ENCODE measurements around the gene PSMA8.
A peak's percentile ranks its signal among the peaks of the same experiment; 100 is the strongest.

DNA sequence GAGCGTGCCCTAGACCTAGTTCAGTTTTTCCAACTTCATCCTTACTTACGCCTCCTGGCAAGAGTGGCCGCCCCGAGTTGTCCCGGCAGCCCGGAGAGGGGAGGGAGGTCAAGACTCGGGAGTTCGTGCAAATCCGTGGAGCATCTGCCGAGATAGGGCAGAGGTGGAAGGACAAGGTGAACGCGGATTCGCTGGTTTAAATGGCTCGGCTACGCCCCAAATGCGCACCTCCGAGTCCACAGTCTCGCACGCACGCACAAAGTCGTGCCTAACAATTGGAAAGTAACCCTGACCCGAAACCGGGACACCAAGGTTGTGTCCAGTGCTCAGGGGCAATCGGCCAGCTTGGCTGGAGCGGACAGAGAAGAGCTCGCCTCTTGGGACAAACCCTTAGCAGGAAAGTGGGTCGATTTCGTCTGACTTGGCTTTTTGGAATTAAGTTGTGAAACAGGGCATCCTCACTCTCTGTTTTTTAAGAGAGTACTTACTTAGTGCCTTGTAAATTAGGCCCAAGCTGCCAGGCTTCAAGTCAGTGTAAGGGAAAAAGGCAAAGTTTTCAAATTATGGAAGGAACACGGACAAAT, 42.5 kb upstream of the PSMA8 start:
- peak; percentile 32 for TF ChIP-seq POLR2A (IDR thresholded peaks at IDR 0.05; ENCODE audit: low read length)
- TF ChIP-seq GATA1 (IDR thresholded peaks at IDR 0.05; ENCODE audit: low read depth, low read length): no peak
